ENCODE measurements around the gene TMIGD1.

Gene TMIGD1

DNA sequence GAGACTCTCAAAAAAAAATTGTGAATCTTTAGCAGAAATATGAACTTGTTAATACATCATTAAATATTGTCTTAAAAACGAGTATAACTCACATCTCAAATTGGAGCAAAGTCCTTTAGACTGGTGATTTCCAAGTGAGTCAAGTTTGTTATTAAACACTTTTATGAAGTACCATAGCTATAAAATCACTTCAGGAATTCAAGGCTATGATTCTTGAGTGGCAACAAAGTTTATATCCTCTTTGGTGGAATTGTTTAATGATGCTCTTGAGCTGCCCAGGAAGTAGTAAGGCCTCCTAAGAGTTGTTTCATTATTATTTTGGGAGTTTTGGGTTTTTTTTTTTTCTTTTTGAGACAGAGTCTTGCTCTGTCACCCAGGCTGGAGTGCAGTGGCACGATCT, 25.5 kb downstream of the TMIGD1 start:
- DNase-seq (ENCODE audit: low read depth in 2 of 2): no peak
- TF ChIP-seq, protein P1, sequence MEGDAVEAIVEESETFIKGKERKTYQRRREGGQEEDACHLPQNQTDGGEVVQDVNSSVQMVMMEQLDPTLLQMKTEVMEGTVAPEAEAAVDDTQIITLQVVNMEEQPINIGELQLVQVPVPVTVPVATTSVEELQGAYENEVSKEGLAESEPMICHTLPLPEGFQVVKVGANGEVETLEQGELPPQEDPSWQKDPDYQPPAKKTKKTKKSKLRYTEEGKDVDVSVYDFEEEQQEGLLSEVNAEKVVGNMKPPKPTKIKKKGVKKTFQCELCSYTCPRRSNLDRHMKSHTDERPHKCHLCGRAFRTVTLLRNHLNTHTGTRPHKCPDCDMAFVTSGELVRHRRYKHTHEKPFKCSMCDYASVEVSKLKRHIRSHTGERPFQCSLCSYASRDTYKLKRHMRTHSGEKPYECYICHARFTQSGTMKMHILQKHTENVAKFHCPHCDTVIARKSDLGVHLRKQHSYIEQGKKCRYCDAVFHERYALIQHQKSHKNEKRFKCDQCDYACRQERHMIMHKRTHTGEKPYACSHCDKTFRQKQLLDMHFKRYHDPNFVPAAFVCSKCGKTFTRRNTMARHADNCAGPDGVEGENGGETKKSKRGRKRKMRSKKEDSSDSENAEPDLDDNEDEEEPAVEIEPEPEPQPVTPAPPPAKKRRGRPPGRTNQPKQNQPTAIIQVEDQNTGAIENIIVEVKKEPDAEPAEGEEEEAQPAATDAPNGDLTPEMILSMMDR (IDR thresholded peaks at IDR 0.05; ENCODE audit: low read depth, low read length): no peak
- H3K4me3 ChIP-seq (replicated peaks in 1 of 2; ENCODE audit: low read depth in 2 of 2, low read length in 2 of 2): no peak overlapping the region

DNA sequence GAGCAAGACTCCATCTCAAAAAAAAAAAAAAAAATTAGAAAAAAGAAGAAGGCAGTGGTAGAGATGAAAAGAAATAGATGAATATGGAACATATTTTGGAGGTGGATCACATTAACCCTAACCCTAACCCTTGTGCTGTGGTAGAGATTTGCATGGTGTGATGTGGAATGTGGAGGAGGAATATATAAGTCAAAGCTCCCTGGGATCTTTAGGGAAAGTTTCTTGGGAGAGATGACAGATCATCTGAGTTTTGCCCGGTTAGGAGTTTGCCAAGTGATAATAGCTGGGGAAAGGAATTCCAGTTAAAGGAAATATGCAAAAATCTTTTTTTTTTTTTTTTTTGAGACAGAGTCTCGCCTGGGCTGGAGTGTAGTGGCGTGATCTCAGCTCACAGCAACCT, 29.1 kb downstream of the TMIGD1 start:
- TF ChIP-seq, protein P1 (IDR thresholded peaks at IDR 0.05; ENCODE audit: low read depth, low read length): no peak
- peak in 1 of 2 donors; percentile 54 for DNase-seq (ENCODE audit: low read depth in 2 of 2)
- H3K4me3 ChIP-seq (replicated peaks in 1 of 2; ENCODE audit: low read depth in 2 of 2, low read length in 2 of 2): no peak overlapping the region

DNA sequence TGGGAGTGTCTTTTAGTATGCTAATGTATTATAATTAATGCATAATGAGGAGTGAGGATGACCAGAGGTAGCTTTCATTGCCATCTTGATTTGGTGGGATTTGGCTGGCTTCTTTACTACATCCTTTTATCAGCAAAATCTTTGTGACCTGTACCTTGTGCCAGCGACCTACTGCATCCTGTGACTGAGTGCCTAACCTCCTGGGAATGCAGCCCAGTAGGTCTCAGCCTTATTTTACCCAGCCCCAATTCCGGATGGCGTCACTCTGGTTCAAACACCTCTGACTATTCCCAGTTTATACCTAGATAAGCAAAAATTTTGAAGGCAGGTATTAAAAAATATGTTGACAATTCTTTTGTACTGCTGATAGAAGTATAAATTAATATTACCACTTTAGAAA, 31.6 kb downstream of the TMIGD1 start:
- DNase-seq (ENCODE audit: low read depth in 2 of 2): no peak
- no peak overlapping the region for H3K4me3 ChIP-seq (replicated peaks in 1 of 2; ENCODE audit: low read depth in 2 of 2, low read length in 2 of 2)
- TF ChIP-seq, protein P1 (IDR thresholded peaks at IDR 0.05; ENCODE audit: low read depth, low read length): no peak

DNA sequence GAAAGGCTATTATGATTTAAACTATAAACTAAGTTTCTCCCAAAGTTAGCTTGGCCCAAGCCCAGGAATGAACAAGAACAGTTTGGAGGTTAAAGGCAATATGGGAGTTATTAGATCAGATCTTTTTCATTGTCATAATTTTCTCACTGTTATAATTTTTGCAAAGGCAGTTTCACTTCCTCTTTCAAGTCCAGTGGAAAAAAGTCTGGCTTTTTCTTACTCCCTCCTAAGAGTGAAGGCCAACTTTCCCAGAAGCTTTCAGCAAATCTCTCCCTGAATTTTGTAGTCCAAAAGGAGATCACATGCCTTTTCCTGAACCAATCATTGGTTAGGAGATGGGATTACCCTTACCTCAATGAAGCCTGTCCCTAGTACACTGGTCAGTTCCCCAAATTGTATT, 33.0 kb downstream of the TMIGD1 start:
- TF ChIP-seq, protein P1 (IDR thresholded peaks at IDR 0.05; ENCODE audit: low read depth, low read length): no peak
- no peak for DNase-seq (ENCODE audit: low read depth in 2 of 2)
- H3K4me3 ChIP-seq (replicated peaks in 1 of 2; ENCODE audit: low read depth in 2 of 2, low read length in 2 of 2): no peak overlapping the region

DNA sequence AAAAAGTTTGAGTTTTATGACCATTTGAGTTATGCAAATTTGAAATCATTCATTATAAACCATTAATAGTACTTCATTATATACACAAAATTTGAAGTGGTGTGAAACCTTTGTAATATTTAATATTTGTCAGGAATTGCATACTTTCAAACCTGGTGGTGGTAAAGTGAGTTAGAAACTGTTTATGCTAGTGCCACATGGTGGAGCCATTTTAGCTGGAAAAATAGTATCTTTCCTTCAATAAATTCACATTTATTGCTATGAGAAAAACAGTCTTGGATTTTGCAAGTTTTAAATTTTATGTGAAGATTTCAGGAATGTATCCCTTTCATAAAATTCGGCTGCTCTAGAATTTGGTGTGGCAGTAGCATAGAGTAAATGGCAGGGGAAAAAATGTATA, 34.9 kb downstream of the TMIGD1 start:
- TF ChIP-seq, protein P1 (IDR thresholded peaks at IDR 0.05; ENCODE audit: low read depth, low read length): peak; percentile 39
- H3K4me3 ChIP-seq (replicated peaks in 1 of 2; ENCODE audit: low read depth in 2 of 2, low read length in 2 of 2): no peak overlapping the region
- peak; percentile 42 to 47 for DNase-seq (ENCODE audit: low read depth in 2 of 2)

DNA sequence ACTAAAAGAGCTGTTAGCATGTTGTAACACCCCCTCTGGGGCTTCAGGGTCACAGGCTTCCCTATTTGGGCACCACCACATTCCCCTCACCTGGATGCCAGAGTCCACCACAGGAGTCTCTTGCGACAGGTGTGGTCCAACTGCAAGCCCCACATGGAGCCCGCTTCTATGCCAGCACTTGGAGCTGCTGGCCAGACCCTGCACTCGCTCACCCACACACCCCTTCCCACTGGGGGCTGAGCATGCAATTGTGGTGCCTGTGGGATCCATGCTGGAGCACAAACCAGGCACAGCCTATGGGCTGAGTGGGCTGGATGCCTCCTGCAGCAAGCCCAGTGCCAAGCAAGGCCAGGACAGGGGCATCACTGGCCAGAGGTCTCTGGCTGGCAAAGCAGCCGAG, 36.1 kb downstream of the TMIGD1 start:
- no peak overlapping the region for H3K4me3 ChIP-seq (replicated peaks in 1 of 2; ENCODE audit: low read depth in 2 of 2, low read length in 2 of 2)
- no peak for DNase-seq (ENCODE audit: low read depth in 2 of 2)
- TF ChIP-seq, protein P1 (IDR thresholded peaks at IDR 0.05; ENCODE audit: low read depth, low read length): no peak

DNA sequence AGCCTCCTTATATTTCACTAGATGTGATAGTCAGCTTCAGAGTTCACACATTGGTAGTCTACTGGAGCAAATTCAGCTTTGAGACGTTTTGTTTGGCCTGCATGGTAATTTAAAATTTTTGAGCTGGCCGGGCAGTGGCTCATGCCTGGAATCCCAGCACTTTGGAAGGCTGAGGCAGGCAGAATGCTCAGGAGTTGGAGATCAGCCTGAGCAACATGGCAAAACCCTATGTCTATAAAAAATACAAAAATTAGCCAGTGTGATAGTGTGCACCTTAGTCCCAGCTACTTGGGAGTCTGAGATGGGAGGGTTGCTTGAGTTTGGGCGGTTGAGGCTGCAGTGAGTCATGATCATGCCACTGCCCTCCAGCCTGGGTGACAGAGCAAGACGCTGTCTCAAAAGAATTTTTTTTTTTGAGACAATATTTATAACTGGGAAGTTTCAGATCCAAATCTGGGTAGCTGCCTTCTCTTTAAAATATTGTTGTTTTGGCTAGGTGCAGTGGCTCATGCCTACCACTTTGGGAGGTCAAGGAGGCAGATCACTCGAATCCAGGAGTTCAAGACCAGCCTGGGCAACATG, 37.3 kb downstream of the TMIGD1 start:
- H3K4me3 ChIP-seq (replicated peaks in 1 of 2; ENCODE audit: low read depth in 2 of 2, low read length in 2 of 2): no peak overlapping the region
- DNase-seq (ENCODE audit: low read depth in 2 of 2): peak in 1 of 2 donors; percentile 10
- TF ChIP-seq, protein P1 (IDR thresholded peaks at IDR 0.05; ENCODE audit: low read depth, low read length): no peak
